GM23248 (cell line): ENCODE measurements around the gene TRMT13.

ENCODE experiments used
- EZH2 ChIP-seq: fragments of 200-600 bp; sonication (generic); IDR thresholded peaks from 2 replicates; pipeline ENCODE4 v1.6.1; 2018; ENCODE audit warnings: antibody characterized with exemption, mild to moderate bottlenecking; ENCODE audit not compliant: insufficient read depth, poor library complexity, severe bottlenecking
- EZH2phosphoT487 ChIP-seq: fragments of 200-600 bp; sonication (generic); IDR thresholded peaks from 2 replicates; pipeline ENCODE4 v1.6.1; 2018; ENCODE audit warnings: antibody characterized with exemption, moderate library complexity, mild to moderate bottlenecking, low read depth; ENCODE audit not compliant: insufficient read depth

- TF ChIP-seq EZH2phosphoT487 = no peak
- TF ChIP-seq EZH2 = no peak
These were observed 35.1 kb downstream of the TRMT13 start for GRCh38 chr1:100168051-100168450.
